ENCODE measurements around the gene FUCA2.

The FUCA2 gene

DNA sequence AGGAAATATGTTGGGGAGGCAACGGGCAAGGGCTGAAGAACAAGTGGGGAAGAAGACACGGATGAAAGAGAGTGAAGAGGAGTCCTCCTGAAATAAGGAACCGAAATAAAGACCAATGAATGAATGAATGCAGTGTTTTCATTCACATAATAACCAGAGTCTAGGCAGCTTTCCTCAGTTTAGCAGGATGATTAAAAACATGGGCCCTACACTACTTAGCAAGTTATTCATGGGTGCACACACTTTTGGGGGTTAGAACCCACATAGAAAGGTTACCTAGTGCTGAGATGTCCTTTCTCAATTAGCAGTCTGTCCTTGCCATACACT, 5.9 kb upstream of the FUCA2 start:
- TF ChIP-seq, protein P1, sequence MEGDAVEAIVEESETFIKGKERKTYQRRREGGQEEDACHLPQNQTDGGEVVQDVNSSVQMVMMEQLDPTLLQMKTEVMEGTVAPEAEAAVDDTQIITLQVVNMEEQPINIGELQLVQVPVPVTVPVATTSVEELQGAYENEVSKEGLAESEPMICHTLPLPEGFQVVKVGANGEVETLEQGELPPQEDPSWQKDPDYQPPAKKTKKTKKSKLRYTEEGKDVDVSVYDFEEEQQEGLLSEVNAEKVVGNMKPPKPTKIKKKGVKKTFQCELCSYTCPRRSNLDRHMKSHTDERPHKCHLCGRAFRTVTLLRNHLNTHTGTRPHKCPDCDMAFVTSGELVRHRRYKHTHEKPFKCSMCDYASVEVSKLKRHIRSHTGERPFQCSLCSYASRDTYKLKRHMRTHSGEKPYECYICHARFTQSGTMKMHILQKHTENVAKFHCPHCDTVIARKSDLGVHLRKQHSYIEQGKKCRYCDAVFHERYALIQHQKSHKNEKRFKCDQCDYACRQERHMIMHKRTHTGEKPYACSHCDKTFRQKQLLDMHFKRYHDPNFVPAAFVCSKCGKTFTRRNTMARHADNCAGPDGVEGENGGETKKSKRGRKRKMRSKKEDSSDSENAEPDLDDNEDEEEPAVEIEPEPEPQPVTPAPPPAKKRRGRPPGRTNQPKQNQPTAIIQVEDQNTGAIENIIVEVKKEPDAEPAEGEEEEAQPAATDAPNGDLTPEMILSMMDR (IDR thresholded peaks at IDR 0.05): no peak

DNA sequence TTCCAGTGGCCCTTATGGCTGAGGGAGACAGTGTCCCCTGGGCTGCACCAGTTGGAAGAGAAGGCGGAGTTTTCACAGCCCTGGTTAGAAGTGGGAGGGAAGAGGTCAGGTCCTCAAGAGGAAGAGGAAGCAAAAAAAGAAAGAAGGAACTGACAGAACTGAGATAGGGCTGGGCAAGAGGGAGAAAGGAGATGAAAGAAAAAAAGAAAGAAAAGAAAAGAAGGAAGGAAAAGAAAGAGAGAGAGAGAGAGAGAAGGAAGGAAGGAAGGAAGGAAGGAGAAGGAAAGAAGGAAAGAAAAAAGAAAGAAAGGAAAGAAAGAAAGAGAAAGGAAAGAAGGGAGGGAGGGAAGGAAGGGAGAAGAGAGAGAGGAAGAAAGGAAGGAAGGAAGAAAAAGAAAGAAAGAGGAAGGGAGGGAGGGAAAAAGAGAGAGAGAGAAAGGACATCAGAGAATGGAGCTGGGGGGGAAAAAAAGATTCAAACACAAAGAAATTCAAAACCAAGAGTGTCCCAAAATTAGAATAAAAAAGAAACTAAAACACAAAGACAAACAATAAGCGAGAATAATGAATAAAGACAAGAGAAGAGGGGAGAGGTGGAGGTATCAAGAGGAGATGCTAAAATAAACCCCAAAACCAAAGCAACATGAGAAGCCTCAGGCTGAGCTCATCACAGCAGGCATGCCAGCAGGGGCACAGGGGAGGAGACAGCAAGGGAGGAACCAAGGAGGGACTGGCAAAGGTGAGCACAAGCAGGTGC, 5.3 kb upstream of the FUCA2 start:
- TF ChIP-seq, protein P1 (IDR thresholded peaks at IDR 0.05): no peak

DNA sequence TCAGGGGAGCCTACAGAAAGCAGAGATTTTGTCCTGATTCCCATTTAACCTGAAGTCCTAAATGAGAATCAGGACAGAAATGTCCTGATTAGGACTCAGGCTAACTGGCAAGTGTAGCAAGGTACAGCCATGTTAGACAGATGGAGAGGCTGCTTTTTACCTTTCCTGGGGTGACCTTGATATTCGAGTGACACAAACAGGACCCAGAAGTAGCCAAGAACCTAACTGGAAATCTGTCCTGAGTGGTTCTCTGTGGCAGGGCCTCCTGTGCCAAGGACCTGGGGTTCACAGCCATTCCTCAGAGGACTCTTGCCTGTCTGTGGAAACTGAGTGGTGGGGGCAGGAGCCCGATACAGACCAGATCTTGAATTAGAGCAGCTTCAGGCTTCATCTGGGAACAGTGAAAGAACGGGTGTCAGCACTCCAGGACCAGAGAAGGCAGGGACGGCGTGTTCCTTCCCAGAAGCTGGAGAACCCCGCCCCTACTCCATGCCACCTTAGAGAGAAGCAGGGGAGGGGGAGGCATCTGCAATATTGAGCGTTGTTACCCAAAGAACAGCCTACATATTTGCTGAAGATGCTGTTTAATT, 4.3 kb upstream of the FUCA2 start:
- TF ChIP-seq, protein P1 (IDR thresholded peaks at IDR 0.05): no peak

DNA sequence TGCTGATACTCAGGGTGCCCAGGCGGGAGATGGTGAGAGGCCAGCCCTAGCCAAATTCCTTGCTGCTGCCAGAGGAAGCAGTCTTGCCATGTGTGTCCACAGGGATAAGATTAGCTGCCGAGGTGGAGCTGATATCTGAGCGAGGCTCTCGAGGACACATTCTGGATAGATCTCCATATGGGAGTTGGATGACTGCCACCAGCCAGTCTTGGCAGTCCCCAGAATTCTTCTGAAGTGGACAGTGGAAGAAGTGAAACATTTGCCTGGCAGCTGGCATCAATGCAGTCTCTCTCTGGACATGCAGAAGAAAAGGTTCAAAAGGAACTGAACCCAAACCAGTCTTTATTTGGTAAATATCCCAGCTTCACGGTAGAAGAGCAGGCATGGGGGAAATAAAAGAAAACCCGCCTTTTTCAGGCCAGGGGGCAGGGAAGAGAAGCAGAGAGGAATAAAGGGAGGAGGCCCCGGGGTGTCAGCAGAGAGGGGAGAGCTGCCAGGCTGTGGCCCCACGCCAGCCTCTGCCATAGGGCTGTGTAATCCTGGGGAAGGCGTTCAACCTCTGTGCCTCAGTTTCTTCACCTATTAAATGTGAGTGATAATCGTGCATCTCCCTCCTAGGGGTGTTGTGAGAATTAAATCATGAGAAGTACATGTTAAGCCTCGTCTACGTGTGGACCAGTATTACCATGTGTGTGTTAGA, 3.7 kb upstream of the FUCA2 start:
- TF ChIP-seq, protein P1 (IDR thresholded peaks at IDR 0.05): no peak

DNA sequence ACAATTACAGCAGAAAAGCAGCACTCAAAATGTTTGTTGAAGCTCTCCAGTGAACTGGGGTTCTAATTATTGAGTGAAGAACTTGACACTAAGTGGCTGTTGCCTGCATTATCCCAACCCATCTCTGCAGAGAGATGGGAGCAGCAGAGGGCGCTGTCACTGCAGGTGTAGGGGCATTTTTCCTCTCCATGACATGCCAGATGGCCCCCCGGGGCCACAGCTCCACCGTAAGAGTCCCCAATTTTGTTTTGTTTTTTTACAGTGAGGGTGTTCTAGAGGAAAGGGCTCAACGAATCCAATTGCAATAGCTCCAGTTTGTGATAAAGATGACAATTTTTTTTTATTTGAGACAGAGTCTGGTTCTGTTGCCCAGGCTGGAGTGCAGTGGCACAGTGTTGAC, 1.9 kb upstream of the FUCA2 start:
- TF ChIP-seq, protein P1 (IDR thresholded peaks at IDR 0.05): peak; percentile 43; the same call in 1 of the 2 replicates

DNA sequence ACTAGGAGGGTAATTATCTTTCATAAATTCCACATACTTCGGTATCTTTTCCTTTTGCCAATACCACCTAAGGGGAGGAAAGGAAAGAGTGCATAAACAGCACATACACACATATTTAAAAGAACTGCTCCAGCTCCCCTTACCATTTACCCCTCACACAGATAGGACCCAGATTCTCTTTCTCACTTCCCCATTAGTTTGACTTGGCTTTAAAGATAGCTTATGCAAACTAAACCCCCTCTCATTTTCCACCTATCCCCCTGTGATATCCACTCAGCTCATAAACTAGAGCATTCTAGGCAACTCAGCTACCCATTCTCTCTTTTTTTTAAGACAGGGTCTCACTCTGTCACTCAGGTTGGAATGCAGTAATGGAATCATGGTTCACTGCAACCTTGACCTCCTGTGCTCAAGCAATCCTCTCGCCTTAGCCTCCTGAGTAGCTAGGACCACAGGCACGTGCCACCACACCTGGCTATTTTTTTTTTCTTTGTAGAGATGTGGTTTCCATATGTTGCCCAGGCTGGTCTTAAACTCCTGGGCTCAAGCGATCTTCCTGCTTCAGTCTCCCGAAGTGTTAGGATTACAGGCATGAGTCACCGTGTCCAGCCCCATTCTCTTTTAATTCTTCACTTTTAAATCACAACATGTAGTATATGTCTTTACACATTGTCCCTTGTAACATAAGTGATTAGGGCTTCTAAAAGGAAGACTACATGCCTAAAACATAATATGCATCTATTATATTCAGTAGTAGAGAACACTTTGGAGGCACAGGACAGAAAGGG, 4.0 kb downstream of the FUCA2 start:
- TF ChIP-seq, protein P1 (IDR thresholded peaks at IDR 0.05): no peak

DNA sequence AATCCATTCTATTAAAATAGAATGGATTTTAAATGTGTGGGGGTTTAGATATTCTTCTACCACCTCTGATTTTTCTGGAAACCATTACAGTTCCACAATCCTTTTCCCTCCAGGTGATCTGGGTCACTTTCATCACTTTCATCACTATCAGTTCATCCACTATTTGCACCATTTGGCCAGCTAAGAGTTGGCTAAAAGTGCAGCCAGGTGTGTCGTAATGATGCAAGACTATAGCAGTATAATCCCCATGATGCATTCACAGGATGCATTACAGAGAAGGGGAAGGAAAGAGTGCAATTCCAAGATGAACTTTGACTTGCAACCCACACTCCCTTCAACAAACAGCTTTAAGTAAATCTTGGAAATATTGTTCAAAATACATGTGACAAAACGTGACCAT, 4.9 kb downstream of the FUCA2 start:
- TF ChIP-seq, protein P1 (IDR thresholded peaks at IDR 0.05): no peak
